ENCODE measurements around the gene CERS3.

CERS3 gene

GRCh38 chr15:100528833-100529428, at the start of gene CERS3:
Gene CERS3, minus strand, starts transcription at chr15:100528950. Its CDS starts 27,101 bp downstream, at chr15:100501849.
- DNase-seq = no peak

GRCh38 chr15:100573526-100573925, 44.8 kb upstream of the CERS3 start:
- DNase-seq = no peak

- peak; percentile 29 for DNase-seq
These were observed 43.7 kb upstream of the CERS3 start for GRCh38 chr15:100572362-100572983.

- no peak for DNase-seq
These were observed 42.9 kb upstream of the CERS3 start for GRCh38 chr15:100571592-100572167.

- DNase-seq = no peak
These were observed 42.1 kb upstream of the CERS3 start for GRCh38 chr15:100570735-100571313.

- DNase-seq = no peak
These were observed 41.5 kb upstream of the CERS3 start for GRCh38 chr15:100570275-100570674.

- DNase-seq = no peak
These were observed 40.6 kb upstream of the CERS3 start for GRCh38 chr15:100569391-100569790.

- no peak for DNase-seq
These were observed 38.3 kb upstream of the CERS3 start for GRCh38 chr15:100566850-100567628.

- no peak for DNase-seq
These were observed 36.8 kb upstream of the CERS3 start for GRCh38 chr15:100565591-100565990.

- no peak for DNase-seq
These were observed 31.6 kb upstream of the CERS3 start for GRCh38 chr15:100560323-100560722.

GRCh38 chr15:100559330-100559729, 30.6 kb upstream of the CERS3 start:
- DNase-seq = no peak

GRCh38 chr15:100558771-100559254, 30.1 kb upstream of the CERS3 start:
- DNase-seq = no peak

- no peak for DNase-seq
These were observed 24.7 kb upstream of the CERS3 start for GRCh38 chr15:100553468-100553867.

GRCh38 chr15:100547961-100548360, 19.2 kb upstream of the CERS3 start:
- DNase-seq = no peak

- no peak for DNase-seq
These were observed 16.2 kb upstream of the CERS3 start for GRCh38 chr15:100544946-100545345.

- no peak for DNase-seq
These were observed 15.6 kb upstream of the CERS3 start for GRCh38 chr15:100544338-100544841.

- DNase-seq = no peak
These were observed 13.5 kb upstream of the CERS3 start for GRCh38 chr15:100542290-100542689.

- no peak for DNase-seq
These were observed 8.6 kb upstream of the CERS3 start for GRCh38 chr15:100537331-100537730.

GRCh38 chr15:100536733-100537132, 8.0 kb upstream of the CERS3 start:
- DNase-seq = no peak

- DNase-seq = no peak
These were observed 5.1 kb upstream of the CERS3 start for GRCh38 chr15:100533886-100534285.

- DNase-seq = no peak
These were observed 3.1 kb upstream of the CERS3 start for GRCh38 chr15:100531823-100532327.

- no peak for DNase-seq
These were observed 2.5 kb upstream of the CERS3 start for GRCh38 chr15:100531204-100531603.

GRCh38 chr15:100529556-100529955, 806 bp upstream of the CERS3 start:
- no peak for DNase-seq

All from NCI-H2171 treated with DMSO at 0.1 percent for 48 hours (cell line).